Measurements from ENCODE around the gene RNU1-4. TPM values are rescaled to one million over a fixed set of nuclear protein-coding genes. Genes with fewer than 3 reads are reported as not detected.
"Not testable (repeated sequence)": the region's sequence is repeated elsewhere in the genome, so short reads cannot be mapped to it uniquely, and the experiment has no call there.

RNU1-4 gene
- under 0.01 and 294 TPM in 2 replicates for total RNA-seq (2014; rRNA removed; shearing (Covaris generic))

GRCh38 chr1:16740047-16740964, at the start of gene RNU1-4:
Gene RNU1-4, plus strand, starts transcription at chr1:16740516.
- not testable (repeated sequence) for H3K27ac ChIP-seq

GRCh38 chr1:16690971-16691682, 49.2 kb upstream of the RNU1-4 start:
- H3K27me3 ChIP-seq (replicated peaks); H3K36me3 ChIP-seq; H3K9me3 ChIP-seq (replicated peaks); DNase-seq (ENCODE audit: low read depth in 1 of 2, low spot score in 2 of 2); H3K4me1 ChIP-seq (replicated peaks); H3K27ac ChIP-seq; H3K4me3 ChIP-seq: not testable (repeated sequence)

More at GRCh38 chr1:16740047-16740964, at the start of gene RNU1-4:
- H3K9me3 ChIP-seq (replicated peaks); H3K4me1 ChIP-seq (replicated peaks); H3K27me3 ChIP-seq (replicated peaks); H3K36me3 ChIP-seq; H3K4me3 ChIP-seq; DNase-seq (ENCODE audit: low read depth in 1 of 2, low spot score in 2 of 2): not testable (repeated sequence)

- not testable (repeated sequence) for H3K36me3 ChIP-seq; H3K4me1 ChIP-seq (replicated peaks); H3K9me3 ChIP-seq (replicated peaks); H3K4me3 ChIP-seq; H3K27me3 ChIP-seq (replicated peaks); DNase-seq (ENCODE audit: low read depth in 1 of 2, low spot score in 2 of 2); H3K27ac ChIP-seq
These were observed 48.0 kb upstream of the RNU1-4 start for GRCh38 chr1:16692283-16692682.

- not testable (repeated sequence) for DNase-seq (ENCODE audit: low read depth in 1 of 2, low spot score in 2 of 2); H3K4me1 ChIP-seq (replicated peaks); H3K36me3 ChIP-seq; H3K27me3 ChIP-seq (replicated peaks); H3K27ac ChIP-seq; H3K9me3 ChIP-seq (replicated peaks); H3K4me3 ChIP-seq
These were observed 47.4 kb upstream of the RNU1-4 start for GRCh38 chr1:16692717-16693448.

- H3K4me3 ChIP-seq; H3K36me3 ChIP-seq; H3K27ac ChIP-seq; H3K27me3 ChIP-seq (replicated peaks); H3K9me3 ChIP-seq (replicated peaks); DNase-seq (ENCODE audit: low read depth in 1 of 2, low spot score in 2 of 2); H3K4me1 ChIP-seq (replicated peaks): not testable (repeated sequence)
These were observed 46.6 kb upstream of the RNU1-4 start for GRCh38 chr1:16693449-16694307.

GRCh38 chr1:16694308-16694702, 46.0 kb upstream of the RNU1-4 start:
- H3K36me3 ChIP-seq; H3K27me3 ChIP-seq (replicated peaks); H3K27ac ChIP-seq; H3K4me1 ChIP-seq (replicated peaks); DNase-seq (ENCODE audit: low read depth in 1 of 2, low spot score in 2 of 2); H3K9me3 ChIP-seq (replicated peaks); H3K4me3 ChIP-seq: not testable (repeated sequence)

GRCh38 chr1:16696507-16697150, 43.7 kb upstream of the RNU1-4 start:
- H3K27me3 ChIP-seq (replicated peaks); H3K4me1 ChIP-seq (replicated peaks); H3K9me3 ChIP-seq (replicated peaks); H3K4me3 ChIP-seq; H3K36me3 ChIP-seq; H3K27ac ChIP-seq: not testable (repeated sequence)
- DNase-seq (ENCODE audit: low read depth in 1 of 2, low spot score in 2 of 2), result peak in 1 of 2 experiments; percentile 45

- H3K4me3 ChIP-seq; H3K36me3 ChIP-seq; H3K4me1 ChIP-seq (replicated peaks); H3K27ac ChIP-seq; H3K27me3 ChIP-seq (replicated peaks); DNase-seq (ENCODE audit: low read depth in 1 of 2, low spot score in 2 of 2); H3K9me3 ChIP-seq (replicated peaks): not testable (repeated sequence)
These were observed 43.2 kb upstream of the RNU1-4 start for GRCh38 chr1:16697152-16697551.

- H3K27ac ChIP-seq; H3K4me1 ChIP-seq (replicated peaks); DNase-seq (ENCODE audit: low read depth in 1 of 2, low spot score in 2 of 2); H3K36me3 ChIP-seq; H3K4me3 ChIP-seq; H3K27me3 ChIP-seq (replicated peaks); H3K9me3 ChIP-seq (replicated peaks): not testable (repeated sequence)
These were observed 40.9 kb upstream of the RNU1-4 start for GRCh38 chr1:16699440-16699839.

GRCh38 chr1:16700138-16700895, 40.0 kb upstream of the RNU1-4 start:
- H3K4me3 ChIP-seq; DNase-seq (ENCODE audit: low read depth in 1 of 2, low spot score in 2 of 2); H3K27ac ChIP-seq; H3K27me3 ChIP-seq (replicated peaks); H3K4me1 ChIP-seq (replicated peaks); H3K36me3 ChIP-seq; H3K9me3 ChIP-seq (replicated peaks): not testable (repeated sequence)

- not testable (repeated sequence) for H3K9me3 ChIP-seq (replicated peaks); H3K27me3 ChIP-seq (replicated peaks); H3K4me3 ChIP-seq; H3K36me3 ChIP-seq; DNase-seq (ENCODE audit: low read depth in 1 of 2, low spot score in 2 of 2); H3K4me1 ChIP-seq (replicated peaks); H3K27ac ChIP-seq
These were observed 39.1 kb upstream of the RNU1-4 start for GRCh38 chr1:16701189-16701588.

- H3K27ac ChIP-seq, H3K36me3 ChIP-seq: not testable (repeated sequence)
These were observed 38.0 kb upstream of the RNU1-4 start for GRCh38 chr1:16702280-16702679.

More at GRCh38 chr1:16702280-16702679, 38.0 kb upstream of the RNU1-4 start:
- DNase-seq (ENCODE audit: low read depth in 1 of 2, low spot score in 2 of 2); H3K4me3 ChIP-seq; H3K9me3 ChIP-seq (replicated peaks); H3K27me3 ChIP-seq (replicated peaks); H3K4me1 ChIP-seq (replicated peaks): not testable (repeated sequence)
